GM19043 (cell line): ENCODE measurements around the gene SYT12.

Experiments used
- ATAC-seq: cut with Tn5 transposase; IDR thresholded peaks from one replicate; pipeline ENCODE4 v1.9.1; 2021; ENCODE audit warnings: low read depth; ENCODE audit not compliant: unreplicated experiment

Gene SYT12

DNA sequence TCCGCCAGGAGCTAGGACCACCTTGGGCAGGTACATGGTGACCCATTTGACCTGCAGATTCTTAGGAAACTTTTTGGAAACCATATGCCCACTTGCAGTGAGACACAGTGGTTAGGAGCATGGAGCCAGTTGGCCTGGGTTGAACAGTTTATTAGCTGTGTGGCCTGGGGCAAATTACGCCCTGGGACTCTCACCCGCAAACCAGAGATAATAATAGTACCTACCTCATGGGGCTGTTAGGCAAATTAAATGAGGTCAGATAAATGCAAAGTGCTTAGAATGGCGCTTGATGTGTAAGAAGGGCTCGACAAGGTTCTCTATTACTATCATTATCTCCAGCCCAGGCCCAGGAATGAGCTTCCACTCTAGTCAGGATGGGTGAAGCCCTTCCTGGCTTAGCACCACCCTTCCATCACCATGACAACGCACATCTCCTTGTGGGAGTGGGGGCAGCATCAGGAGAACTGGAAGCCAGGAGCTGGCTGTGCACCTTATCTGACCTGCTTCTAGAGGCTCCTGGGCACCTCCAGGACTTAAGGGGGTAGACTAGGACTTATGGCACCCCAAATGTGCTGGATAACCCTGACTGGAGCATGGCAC lies 5.1 kb downstream of the SYT12 start:
- no peak for ATAC-seq

- ATAC-seq = no peak
Observed at GRCh38 chr11:67029146-67029545, 6.2 kb downstream of the SYT12 start.

DNA sequence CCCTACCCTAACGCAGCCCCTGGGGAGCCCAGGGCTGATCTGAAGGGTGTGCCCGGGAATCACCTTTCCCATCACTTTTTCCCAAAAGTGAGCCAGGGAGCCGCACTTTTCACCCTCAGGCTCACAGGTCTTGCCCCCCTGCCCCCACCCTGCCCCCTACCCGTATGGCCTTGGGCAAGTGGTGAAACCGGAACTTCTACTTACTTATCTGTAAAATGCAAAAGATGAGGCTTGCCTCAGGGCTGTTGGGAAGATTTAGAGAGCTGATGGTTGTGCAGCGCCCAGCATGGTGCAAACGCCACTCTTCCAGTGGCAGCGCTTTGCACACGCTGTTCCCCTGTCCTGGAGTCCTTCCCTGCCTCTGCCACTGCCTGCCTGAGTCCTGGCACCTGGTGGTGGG lies 8.0 kb downstream of the SYT12 start:
- no peak for ATAC-seq

DNA sequence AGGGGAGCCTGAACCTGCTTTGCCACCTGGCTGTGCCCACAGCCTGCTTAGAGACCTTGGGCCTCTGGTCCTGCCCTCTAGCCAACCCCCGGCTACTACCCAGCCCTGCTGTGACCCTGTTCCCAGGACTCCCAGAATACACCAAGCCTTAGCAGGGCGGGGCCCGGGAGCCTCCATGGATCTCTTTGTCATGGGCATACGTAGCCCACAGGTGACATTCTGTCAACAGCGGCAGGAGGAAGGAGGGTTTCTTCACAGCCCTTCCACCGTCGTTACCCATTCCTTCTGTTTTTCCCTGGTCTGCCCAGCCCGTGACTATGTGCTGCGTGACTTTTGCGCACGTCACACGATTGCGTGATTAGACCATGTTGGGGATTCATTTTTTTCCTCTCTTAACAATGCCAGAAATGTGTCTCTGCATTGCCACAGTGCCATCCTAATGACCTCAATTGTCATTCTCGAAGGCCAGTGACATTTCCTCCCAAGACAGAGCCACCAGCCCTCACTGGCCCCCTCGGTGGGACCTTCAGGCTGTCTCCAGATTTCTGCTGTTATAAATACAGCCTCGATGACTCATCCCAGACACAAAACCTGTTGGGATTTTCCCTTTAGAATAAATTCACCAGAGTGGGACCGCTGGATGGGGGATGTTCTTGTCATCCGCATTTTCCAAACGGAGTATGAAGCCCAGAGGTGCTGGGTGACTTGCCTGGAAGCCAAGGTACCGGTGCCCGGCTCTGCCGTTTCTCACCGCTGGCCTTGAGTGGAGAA lies 9.0 kb downstream of the SYT12 start:
- no peak for ATAC-seq

DNA sequence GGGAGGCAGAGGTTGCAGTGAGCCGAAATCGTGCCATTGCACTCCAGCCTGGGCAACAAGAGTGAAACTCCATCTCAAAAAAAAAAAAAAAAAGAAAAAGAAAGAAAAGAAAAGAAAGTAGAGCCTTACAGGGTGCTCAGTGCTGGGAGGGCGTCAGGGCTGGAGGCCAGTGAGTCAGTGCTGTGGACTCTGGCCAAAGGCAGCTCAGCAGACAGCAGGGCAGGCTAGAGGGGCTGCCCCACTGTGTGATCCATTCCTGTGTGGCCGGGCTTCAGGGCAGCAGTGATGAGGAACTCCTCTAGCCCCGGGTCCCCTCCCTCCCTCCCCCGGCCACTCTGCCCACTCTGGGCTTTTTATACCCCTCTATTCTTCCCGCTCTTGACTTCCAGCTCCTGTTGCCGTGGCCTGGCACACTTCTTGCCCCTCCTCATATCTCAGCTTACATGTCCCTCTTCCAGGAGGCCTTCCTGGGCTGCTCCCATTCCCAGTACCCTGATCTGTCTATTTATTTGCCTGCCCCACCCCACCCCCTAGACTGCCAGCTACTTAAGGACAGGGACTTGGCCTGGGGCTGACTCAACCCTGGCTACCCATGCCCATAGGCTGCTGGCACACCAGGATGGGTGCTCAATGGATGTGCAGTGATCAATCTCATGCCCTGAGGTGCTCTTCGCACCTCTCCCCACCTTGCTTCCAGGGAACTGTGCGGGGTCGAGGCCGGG lies 10.1 kb downstream of the SYT12 start:
- ATAC-seq = no peak

- no peak for ATAC-seq
Observed at GRCh38 chr11:67033661-67034166, 10.8 kb downstream of the SYT12 start.

DNA sequence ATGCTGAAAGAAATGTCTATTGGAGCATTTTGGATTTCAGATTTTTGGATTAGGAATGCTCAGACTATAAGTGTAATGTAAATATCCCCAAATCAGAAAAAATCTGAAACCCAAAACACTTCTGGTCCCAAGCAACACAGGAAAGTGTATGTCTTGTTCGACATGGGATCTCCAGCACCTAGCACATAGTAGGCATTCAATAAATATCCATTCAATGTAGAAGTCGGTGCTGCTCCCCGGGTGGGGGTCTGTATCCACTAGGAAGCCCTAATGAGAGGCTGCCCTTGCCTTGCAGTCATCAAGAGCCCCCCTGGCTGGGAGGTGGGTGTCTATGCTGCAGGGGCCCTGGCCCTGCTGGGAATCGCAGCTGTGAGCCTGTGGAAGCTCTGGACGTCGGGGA lies 11.4 kb downstream of the SYT12 start:
- ATAC-seq = no peak

DNA sequence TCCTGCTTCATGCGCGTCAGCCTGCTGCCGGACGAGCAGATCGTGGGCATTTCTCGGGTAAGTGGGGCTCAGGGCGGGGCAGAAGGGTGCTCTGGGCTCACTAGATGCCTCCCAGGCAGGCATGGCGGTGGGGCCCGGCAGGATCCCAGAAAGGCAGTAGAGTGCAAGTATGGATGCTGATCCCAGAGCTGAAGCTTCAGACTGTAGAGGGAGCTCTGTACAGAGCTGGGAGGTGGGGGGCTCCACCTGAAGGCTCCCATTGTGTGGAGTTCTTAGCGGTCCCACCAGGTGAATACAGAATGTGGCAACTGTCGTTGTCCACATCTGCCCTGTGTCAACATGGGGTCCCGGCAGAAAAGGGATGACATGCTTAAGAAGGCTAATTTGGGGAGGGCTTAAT lies 17.2 kb downstream of the SYT12 start:
- ATAC-seq = no peak

DNA sequence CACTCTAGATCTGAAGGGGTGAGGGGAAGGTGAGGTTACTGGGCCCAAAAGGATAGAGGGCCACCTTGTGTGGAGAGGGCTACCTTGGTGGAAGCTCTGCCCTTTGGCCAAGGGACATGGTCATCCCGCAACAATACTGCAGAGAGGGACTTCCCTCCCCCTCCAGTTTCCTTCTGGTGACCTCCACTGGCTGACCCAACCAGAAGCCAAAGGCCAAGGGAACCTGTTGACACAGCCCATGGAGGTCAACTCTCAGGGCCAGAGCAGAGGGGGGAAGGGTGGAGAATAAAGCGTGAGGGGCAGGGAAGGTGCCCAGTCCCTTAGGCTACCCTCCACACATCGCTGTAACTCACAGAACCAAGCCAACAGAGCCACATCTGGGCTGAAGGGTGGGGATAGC lies 18.7 kb downstream of the SYT12 start:
- no peak for ATAC-seq

DNA sequence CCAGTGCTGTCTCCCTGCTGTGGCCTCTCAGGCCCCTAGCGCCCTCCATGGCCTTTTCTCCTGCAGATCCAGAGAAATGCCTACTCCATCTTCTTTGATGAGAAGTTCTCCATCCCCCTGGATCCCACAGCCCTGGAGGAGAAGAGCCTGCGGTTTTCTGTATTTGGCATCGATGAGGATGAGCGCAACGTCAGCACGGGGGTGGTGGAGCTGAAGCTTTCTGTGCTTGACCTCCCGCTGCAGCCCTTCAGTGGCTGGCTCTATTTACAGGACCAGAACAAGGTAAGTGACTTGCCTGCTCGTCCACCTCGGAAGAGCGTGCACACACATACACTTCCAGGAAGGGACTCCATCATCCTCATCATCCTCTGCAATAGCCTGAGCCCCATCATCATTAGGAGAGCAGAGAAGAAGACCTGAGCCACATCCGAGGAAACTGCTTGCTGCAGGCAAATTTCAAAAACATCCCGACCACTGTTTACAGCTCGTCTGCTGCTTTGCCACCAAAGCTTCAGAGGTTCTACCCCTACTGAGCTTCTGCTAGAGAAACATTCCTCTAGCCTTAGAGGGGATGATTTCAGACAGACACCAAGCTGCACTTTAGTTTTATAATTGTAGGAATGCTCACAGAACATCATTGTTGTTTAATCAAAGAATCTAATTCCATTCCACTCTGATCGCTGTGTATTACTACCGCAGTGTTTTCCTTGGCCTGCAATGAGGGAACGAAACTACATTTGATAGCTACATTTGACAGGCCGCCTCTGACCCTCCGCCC lies 20.8 kb downstream of the SYT12 start:
- no peak for ATAC-seq

DNA sequence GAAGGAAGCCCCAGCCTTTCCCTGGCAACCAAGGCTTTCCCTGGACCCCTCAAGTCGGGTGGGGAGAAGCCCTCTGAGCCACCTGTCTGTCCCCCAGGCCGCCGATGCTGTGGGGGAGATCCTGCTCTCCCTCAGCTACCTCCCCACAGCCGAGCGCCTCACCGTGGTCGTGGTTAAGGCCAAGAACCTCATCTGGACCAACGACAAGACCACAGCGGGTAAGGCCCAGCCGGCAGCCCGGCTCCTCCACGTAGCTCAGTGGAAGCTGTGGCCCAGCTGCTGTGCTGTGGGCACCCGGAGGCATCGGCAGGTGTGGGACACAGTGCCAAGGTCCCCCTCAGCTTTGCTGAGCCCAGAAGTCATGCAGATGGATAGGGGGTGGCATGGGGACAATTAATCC lies 21.6 kb downstream of the SYT12 start:
- ATAC-seq = no peak

GRCh38 chr11:67045314-67045713 lies 22.4 kb downstream of the SYT12 start:
- no peak for ATAC-seq

- ATAC-seq = no peak
Observed at GRCh38 chr11:67048515-67049130, 25.7 kb downstream of the SYT12 start.

- ATAC-seq = no peak
Observed at GRCh38 chr11:67050139-67050538, 27.2 kb downstream of the SYT12 start.

- ATAC-seq = no peak
Observed at GRCh38 chr11:67051180-67051893, 28.4 kb downstream of the SYT12 start.

GRCh38 chr11:67051945-67052488 lies 29.1 kb downstream of the SYT12 start:
- ATAC-seq = no peak

DNA sequence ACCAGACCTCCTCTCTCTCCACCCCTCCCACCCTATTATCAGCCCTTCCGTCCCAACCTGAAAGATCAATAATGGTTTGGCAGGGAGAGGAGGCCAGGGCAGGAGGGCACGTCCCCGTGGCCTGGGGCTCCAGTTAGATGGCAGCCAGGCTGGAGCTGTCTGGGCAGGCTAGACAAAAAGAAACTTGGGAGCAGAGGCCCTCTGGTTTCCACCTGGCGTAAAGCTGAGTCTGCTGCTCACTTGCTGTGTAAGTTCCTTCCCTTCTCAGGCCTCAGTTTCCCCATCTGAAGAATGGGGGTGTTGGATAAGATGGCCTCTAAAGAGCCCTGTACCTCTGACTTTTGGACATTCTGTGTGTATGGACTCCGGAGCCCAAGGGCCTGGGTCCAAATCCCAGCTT lies 30.0 kb downstream of the SYT12 start:
- ATAC-seq = no peak

DNA sequence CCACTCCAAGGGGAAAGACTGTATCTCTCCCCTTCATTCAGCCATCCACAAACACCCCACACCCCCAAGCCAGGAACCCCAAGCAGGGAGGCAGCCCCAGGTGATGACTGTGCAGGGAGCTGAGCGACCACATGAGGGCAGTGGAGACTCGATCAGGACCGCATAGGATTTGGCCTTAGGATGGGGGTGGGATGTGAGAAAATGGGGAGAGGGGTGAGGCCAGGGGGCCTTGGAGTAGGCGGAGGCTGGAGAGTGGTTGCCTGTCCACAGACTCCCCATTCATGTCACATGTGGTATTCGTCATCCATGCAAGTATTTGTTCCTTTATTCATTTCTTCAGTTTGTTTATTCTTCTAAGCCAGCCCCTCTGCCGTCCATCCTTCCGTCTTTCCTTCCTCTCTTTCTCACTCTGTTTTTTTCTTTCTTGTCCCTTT lies 31.0 kb downstream of the SYT12 start:
- ATAC-seq = no peak

DNA sequence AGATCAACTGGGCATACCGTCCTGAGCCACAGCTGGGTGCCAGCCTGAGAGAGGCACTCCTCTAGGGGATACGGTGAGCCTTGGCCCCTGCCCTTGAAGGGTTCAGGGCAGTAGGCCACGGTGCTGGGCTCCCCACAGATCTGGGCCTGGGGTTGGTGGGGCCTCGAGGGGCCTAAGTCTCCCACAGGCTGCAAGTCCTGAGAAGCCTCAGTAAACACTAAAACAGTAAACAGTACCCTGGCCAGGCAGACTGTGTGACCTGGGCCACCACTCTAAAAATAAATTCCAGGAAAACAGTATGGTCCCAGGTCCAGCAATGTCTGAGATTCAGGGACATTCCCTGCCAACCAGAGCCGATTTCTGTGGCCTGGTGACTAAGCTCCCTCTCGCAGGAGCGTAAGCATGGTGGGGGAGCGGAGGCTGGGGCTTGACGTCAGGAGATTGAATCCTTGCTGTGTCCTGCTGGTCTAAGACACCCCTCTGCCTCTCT lies 31.5 kb downstream of the SYT12 start:
- ATAC-seq = no peak
